HG03439 (cell line): ENCODE results near the gene SH3RF3.

Experiments
- ATAC-seq: cut with Tn5 transposase; IDR thresholded peaks from one replicate; pipeline ENCODE4 v1.9.1; 2021; ENCODE audit warnings: mild to moderate bottlenecking, moderate library complexity; ENCODE audit not compliant: unreplicated experiment

SH3RF3 gene

DNA sequence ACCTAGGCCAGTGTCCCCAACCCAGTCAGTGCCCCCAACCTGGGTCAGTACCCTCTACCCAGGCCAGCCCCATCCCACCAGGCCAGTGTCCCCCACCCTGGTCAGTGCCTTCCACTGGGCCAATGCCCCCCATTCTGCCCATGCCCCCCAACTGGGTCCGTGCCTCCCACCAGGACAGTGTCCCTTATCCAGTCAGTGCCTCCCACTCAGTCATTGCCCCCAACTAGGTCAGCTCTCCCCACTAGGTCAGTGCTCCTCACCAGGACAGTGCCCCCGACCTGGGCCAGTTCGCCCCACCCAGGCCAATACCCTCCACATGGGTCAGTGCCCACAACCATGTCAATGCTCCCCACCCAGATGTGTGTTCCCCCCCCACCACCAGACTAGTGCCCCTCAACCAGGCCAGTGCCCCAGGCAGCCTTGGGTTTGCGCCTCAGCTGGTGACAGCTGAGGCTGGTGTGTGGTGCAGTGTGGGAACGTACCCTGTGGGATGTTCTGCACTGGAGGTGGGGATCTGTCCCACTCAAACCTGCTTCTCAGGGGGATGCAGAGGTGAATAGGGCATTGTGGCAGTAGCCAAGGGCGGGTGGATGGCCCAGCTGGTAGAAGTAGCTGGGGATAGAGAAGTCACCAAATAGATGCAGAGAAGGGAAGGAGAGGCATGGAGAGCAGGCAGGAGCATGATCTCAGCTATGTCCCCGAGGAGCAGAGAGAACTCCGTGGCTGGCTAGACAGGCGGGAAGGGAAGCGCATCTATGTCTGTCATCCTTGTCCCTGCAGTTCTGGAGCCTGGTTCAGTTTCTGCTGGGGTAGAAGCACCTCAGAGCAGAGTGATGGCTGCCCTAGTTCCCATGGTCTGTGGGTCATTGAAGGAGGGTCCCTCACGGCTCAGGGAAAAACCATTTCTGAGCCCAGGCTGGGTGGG is 168.8 kb downstream of the SH3RF3 start:
- ATAC-seq, result no peak

GRCh38 chr2:109298851-109299250 is 169.8 kb downstream of the SH3RF3 start:
- ATAC-seq, result no peak

DNA sequence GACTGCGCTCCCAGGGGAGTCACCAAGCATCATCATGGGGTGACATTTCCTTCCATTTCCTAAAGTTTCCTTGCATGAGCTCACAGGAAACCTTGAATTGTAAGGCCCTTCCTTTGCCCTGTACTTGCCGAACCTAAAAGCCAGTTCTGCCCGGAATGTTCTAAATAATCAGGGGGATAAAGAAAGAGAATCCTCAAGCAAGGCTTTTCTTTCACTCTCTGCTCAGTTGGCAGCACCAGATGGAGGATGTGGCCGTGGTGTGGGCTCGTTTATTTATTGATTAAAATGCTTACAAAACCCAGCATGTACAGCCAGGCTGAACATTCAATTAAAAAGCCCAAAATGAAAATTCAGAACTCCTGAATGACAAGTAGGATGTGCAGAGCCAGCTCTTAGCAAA is 170.5 kb downstream of the SH3RF3 start:
- no peak for ATAC-seq

- no peak for ATAC-seq
Measured at GRCh38 chr2:109300582-109300981, 171.6 kb downstream of the SH3RF3 start.

DNA sequence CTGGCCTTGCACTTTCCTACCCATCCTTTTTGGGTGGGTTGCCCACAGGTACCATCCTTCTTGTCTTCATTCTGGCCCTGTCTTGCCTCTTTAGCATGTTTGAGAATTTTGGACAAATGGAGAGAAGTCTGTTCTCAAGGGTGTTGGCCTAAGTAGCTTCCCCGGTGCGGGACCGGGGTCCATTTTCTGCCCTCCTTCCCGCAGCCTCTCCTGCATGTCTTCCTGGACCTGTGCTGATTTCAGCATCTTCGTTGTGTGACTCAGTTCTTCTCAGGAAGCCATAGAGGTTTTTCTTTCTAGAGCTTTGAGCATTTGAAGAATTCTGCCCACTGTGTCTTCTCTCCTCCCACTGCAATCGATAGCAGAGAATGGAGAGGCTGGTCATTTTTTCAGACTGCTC is 172.7 kb downstream of the SH3RF3 start:
- no peak for ATAC-seq

GRCh38 chr2:109302319-109302718 is 173.3 kb downstream of the SH3RF3 start:
- no peak for ATAC-seq

GRCh38 chr2:109304242-109304641 is 175.2 kb downstream of the SH3RF3 start:
- ATAC-seq, result no peak

DNA sequence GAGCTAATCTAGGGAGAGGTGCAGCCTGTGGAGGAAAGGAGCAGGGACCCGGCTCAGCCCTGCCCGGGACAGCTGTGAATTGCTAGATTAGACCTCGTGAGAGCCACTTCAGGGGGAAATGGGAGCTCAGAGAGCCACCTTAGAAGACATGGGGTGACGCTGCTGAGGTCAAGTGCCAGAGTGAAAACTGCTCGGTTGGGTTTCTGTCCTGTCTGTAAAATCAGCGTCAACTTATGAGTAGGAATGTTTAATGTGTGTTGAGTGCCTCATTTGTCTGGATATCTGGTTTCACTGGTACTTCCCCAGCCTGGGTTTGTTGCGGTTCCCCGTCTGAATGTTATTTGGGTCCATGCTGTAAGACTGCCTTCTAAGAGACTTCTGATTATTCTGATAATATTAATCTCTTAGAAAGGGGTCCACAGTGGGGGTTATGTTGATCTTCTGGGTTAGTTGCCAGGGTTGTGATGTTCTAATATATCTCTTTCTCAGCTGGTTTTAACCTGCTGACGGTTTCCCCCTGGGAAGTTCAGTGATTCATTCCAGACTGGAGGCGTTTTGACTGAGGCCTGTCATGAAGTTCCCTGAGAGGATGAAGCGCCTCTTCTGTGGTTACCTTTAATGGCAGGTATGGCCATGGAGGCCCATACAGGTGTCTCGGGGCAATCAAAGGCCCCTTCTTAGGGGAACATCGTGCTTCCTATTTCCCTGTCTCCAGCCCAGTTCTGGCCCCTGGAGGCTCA is 175.9 kb downstream of the SH3RF3 start:
- no peak for ATAC-seq

- no peak for ATAC-seq
Measured at GRCh38 chr2:109305490-109306167, 176.6 kb downstream of the SH3RF3 start.

DNA sequence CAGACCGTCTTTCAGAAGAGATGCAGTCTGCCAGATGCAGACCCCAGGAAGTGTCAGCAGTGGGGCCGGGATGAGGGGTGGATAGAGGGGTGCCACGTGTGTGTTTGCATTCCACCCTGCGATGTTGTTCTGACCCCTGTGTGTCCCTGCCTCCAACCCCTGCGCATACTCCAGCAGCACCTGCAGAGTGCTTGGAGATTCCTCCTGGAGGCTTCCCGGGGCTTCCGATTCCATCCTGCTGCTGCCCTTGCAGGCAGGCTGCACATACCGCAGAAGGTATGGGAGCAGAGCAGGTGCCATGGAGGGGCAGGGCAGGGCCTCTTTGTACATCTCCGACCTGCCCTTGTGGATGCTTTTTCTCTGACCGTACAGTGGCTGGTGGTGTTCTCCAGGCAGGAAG is 177.2 kb downstream of the SH3RF3 start:
- ATAC-seq, result no peak

GRCh38 chr2:109311771-109312170 is 182.8 kb downstream of the SH3RF3 start:
- ATAC-seq, result no peak

GRCh38 chr2:109312902-109313301 is 183.9 kb downstream of the SH3RF3 start:
- no peak for ATAC-seq

- no peak for ATAC-seq
Measured at GRCh38 chr2:109313343-109313742, 184.3 kb downstream of the SH3RF3 start.

DNA sequence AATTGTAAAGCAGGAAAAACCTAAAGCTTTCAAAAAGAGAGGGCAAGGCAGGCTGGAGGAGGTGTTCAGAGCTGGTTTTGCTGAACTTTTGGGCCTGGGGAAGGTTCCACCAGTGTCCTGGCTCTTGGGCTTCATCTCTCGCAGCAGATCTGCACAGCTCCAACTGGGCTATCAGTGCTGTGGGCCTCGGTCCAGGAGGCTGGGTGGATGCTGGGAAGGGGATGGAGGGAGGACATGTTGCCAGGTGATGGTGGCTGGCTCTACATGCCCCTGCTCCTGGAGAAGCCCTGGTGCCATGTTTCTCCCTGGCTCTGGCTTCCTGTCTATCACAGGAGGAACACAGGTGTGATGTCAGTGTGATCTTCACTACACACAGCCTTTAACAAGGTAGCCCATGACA is 187.1 kb downstream of the SH3RF3 start:
- ATAC-seq, result no peak

DNA sequence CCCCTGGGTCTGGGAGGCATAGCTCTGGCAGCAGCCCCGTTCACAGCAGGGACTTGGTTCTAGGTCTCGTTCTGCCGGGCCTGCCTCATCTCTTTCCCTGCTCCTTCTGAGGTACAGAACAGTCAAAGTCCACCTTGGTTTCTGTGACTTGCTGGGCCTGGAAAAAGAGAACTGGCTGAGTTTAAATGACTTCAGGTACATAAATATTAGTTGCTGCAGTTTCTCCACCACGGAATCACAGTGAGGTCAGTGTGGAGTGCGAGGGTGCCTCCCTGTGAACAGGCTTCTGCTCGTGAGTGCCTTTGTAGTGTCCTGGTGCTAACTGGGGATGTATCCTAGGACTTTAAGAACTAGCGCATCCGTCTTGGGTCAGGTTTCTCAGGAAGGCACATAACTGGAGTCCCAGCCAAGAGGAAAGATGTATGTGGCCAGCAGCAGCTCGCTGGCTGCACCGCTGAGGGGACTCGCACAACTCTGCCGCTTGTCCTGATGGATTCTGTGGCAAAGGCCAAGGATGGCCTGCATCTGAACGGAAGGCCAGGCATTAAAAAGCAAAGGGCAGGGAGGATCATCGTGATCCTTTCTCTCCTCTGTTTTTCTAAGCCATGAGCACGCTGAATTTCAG is 188.6 kb downstream of the SH3RF3 start:
- no peak for ATAC-seq

DNA sequence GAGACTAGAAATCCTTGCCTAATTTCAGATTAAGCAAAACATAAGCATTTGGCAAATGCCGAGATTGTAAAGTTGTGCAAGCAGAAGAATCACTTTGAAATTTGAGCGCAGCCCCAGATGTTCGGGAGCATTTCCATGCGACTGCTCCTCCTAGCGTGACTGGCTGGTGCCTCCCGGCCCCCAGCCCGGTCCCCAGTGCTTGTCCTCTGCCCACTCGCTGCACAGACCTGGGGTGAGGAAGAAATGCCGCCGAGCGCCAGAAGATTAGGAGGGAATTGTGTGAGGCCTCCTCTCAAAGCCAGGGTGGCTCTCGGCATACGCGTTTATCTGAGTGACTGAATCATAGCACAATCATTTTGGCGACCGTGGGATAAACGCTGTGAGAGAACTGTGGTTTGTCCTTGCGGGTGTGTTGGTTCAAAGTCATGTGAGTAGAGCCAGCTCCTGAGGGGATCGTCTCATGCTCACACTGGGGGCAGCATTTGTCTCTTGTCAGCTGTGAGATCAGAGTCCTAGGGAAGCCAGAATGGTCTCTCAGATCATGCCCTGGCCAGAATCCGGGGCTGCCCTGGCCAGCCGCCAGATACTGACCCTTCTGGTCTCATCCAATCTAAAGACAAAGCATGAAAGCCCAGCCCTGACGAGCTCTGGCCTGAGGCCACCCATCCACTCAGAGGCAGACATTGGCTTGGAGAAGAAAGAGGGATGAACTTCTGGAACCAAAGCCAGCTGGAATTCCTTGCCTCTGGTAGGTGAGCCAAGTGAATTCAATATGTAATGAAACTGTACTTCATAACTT is 189.3 kb downstream of the SH3RF3 start:
- ATAC-seq, result no peak

- ATAC-seq, result no peak
Measured at GRCh38 chr2:109318949-109319342, 189.9 kb downstream of the SH3RF3 start.

DNA sequence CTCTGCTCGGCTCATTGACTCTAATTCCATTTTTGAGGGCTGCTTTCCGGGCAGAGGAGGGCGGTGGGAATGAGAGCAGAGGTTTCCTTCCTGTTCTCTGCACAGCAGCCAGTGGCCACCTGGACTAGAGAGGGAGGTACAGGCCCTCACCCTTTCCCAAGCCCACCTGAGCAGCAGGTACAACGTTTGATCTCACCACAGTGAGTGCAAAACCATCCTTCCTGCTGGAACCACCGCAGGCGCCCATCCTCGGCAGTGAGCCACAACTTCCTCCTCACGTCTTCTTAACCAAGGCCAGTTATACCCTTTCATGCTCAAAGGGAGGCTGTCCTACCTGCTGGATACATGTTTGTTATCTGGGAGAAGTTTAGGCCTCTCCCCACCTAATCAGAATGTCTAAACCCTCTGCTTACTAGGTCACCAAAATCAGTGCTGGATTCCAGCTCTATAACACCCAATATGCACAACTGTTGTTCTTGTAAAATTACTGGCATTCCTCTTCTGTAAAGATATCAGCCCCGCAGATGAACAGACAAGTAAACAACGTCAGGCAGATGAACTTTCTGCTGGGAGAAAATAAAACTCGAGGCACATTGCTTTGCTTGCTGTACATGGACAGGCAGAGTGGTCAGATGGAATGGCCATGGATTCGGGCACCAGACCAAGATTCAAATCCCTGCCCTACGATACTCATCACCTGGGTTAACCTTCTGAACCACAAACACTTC is 191.4 kb downstream of the SH3RF3 start:
- no peak for ATAC-seq

GRCh38 chr2:109321570-109321969 is 192.6 kb downstream of the SH3RF3 start:
- no peak for ATAC-seq

DNA sequence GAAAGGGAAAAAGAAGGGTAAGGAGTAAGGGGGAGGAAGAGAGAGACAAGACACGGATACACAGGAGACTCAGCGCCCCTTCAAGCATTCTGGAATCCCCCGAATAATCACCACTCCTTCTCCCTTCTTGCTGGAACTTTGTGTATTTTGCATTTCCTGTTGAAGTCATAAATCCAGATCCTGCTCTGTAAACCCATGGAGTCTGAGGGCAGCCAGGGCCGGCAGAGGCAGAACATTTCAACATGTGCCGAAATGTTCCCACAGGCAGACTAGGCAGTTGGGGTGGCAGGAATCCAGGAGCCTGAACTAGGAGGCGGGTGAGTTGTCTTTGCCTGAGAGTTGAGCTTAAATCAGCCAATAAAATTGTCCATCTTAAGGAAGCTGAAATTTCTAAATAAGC is 193.1 kb downstream of the SH3RF3 start:
- ATAC-seq, result no peak
